HepG2 (cell line): Measurements from ENCODE around the gene CALY. TPM values are rescaled to one million over a fixed set of nuclear protein-coding genes. Genes with fewer than 3 reads are reported as not detected.

ENCODE experiments used
- ATAC-seq: fragments of 200-7000 bp; cut with Tn5 transposase; 3 replicates; pipeline ENCODE4 v1.9.1; 2020; ENCODE audit warnings: mild to moderate bottlenecking, moderate library complexity
- BruUV-seq: library from RNA; stranded (reverse); fragments of 400-500 nt; replicated peaks from 2 replicates; lab custom pipeline; 2021; lab: Mats Ljungman, UMichigan
- CTCF ChIA-PET: fragments of 300-600 bp; formaldehyde crosslinking; extraction: SDS; loops from one replicate; lab custom pipeline; 2021; ENCODE audit warnings: low total read pairs, inconsistent platforms, low intra/inter-chr PET ratio; lab: Yijun Ruan, JAX
- POLR2A ChIA-PET: fragments of 350-600 bp; sonication (Branson Sonifier 250); formaldehyde crosslinking; loops from one replicate; lab custom pipeline; 2020; ENCODE audit warnings: antibody characterized with exemption, inconsistent platforms; lab: Yijun Ruan, JAX
- DNase-seq: peaks from one replicate; pipeline ENCODE4 v3.0.0-alpha.2; 2015; ENCODE audit warnings: low spot score
- FAIRE-seq: peaks from 3 replicates; lab custom pipeline; 2011; peaks lifted over from hg19 to GRCh38; lab: Jason Lieb, UNC
- H2AFZ ChIP-seq: one replicate; pipeline ENCODE4 v1.6.1; 2011; ENCODE audit warnings: low read length, inconsistent platforms
- H3K27ac ChIP-seq: fragments of 300-600 bp; 3 replicates; pipeline ENCODE4 v1.8.0; 2011; ENCODE audit warnings: mixed run types, mild to moderate bottlenecking, mixed read lengths, low read length, inconsistent platforms; ENCODE audit not compliant: insufficient read depth; ENCODE audit errors: extremely low read length
- H3K27me3 ChIP-seq, 2 experiments: fragments of 200-600 bp in 1 of 2; 2 replicates in 1 of 2; 3 replicates in 1 of 2; pipeline versions ENCODE4 v1.6.0 to v1.8.0; 2011; ENCODE audit warnings: low read length in 2 of 2, mild to moderate bottlenecking in 2 of 2, moderate library complexity in 2 of 2, inconsistent platforms in 1 of 2; ENCODE audit not compliant: insufficient read depth in 2 of 2, control insufficient read depth in 1 of 2
- H3K36me3 ChIP-seq, 2 experiments: fragments of 200-600 bp in 1 of 2; replicated peaks in 1 of 2; 2 replicates in 1 of 2; 3 replicates in 1 of 2; pipeline versions ENCODE4 v1.5.1 to v1.8.0; 2011; ENCODE audit warnings: low read length in 2 of 2, inconsistent platforms in 1 of 2; ENCODE audit not compliant: insufficient read depth in 2 of 2, control insufficient read depth in 1 of 2
- H3K4me1 ChIP-seq: 2 replicates; pipeline ENCODE4 v1.5.1; 2012; ENCODE audit warnings: low read length, inconsistent platforms; ENCODE audit not compliant: insufficient read depth
- H3K4me2 ChIP-seq: 2 replicates; pipeline ENCODE4 v1.6.0; 2011; ENCODE audit warnings: low read depth, low read length, inconsistent platforms
- H3K4me3 ChIP-seq, 3 experiments: fragments of 200-600 bp in 1 of 3; sonication (generic), shearing (Covaris generic) in 1 of 3; replicated peaks in 1 of 3; 2 replicates each; pipeline ENCODE4 v1.5.1; 2011 to 2016; ENCODE audit warnings: low read length in 3 of 3, inconsistent platforms in 2 of 3, low read depth in 2 of 3, mild to moderate bottlenecking in 2 of 3, control low read depth in 1 of 3, mixed read lengths in 1 of 3; ENCODE audit not compliant: insufficient read depth in 1 of 3
- H3K79me2 ChIP-seq: one replicate; pipeline ENCODE4 v1.6.1; 2011; ENCODE audit warnings: low read length, inconsistent platforms; ENCODE audit not compliant: insufficient read depth
- H3K9ac ChIP-seq: 2 replicates; pipeline ENCODE4 v1.6.0; 2011; ENCODE audit warnings: mild to moderate bottlenecking, low read depth, low read length, inconsistent platforms; ENCODE audit not compliant: insufficient read depth
- H3K9me3 ChIP-seq: 2 replicates; pipeline ENCODE4 v1.5.1; 2012; ENCODE audit warnings: mild to moderate bottlenecking, low read length
- H4K20me1 ChIP-seq: 2 replicates; pipeline ENCODE4 v1.6.0; 2011; ENCODE audit warnings: inconsistent platforms, mild to moderate bottlenecking, low read length, moderate library complexity; ENCODE audit not compliant: insufficient read depth
- BCL6 ChIP-seq: IDR thresholded peaks from 2 replicates; pipeline ENCODE4 v1.6.1; 2016; ENCODE audit warnings: missing genetic modification reagents, missing compliant biosample characterization
- CBX5 ChIP-seq: sonication (generic); formaldehyde crosslinking; IDR thresholded peaks from 2 replicates; pipeline ENCODE4 v1.4.0; 2020; ENCODE audit warnings: missing genetic modification reagents, borderline replicate concordance
- FOXP1 ChIP-seq, 2 experiments: fragments of 450-650 bp in 1 of 2; IDR thresholded peaks; 2 replicates each; pipeline ENCODE4 v1.6.1; 2017 to 2018; ENCODE audit warnings: antibody characterized with exemption in 1 of 2
- HHEX ChIP-seq: IDR thresholded peaks from 2 replicates; pipeline ENCODE4 v1.6.1; 2016; ENCODE audit warnings: control low read depth
- JDP2 ChIP-seq: sonication (generic); formaldehyde crosslinking; IDR thresholded peaks from 2 replicates; pipeline ENCODE4 v1.8.1; 2022; ENCODE audit warnings: missing genetic modification reagents, borderline replicate concordance
- MXD4 ChIP-seq: IDR thresholded peaks from 2 replicates; pipeline ENCODE4 v1.6.1; 2016; ENCODE audit warnings: mild to moderate bottlenecking, missing biosample characterization, missing genetic modification reagents
- NFKBIZ ChIP-seq: IDR thresholded peaks from 2 replicates; pipeline ENCODE4 v1.6.1; 2018; ENCODE audit warnings: missing genetic modification reagents, missing compliant biosample characterization
- NR1H2 ChIP-seq: sonication (generic); formaldehyde crosslinking; IDR thresholded peaks from 2 replicates; pipeline ENCODE4 v1.8.1; 2022; ENCODE audit warnings: low read depth, missing genetic modification reagents, borderline replicate concordance
- POGZ ChIP-seq: sonication (generic); formaldehyde crosslinking; IDR thresholded peaks from 2 replicates; pipeline ENCODE4 v1.4.0; 2020; ENCODE audit warnings: mild to moderate bottlenecking, missing genetic modification reagents
- PRMT3 ChIP-seq: sonication (generic); formaldehyde crosslinking; IDR thresholded peaks from 2 replicates; pipeline ENCODE4 v1.8.1; 2022; ENCODE audit warnings: low read depth, mild to moderate bottlenecking, moderate library complexity, missing genetic modification reagents, borderline replicate concordance
- YY1 ChIP-seq: IDR thresholded peaks from 2 replicates; pipeline ENCODE4 v1.6.1; 2011; ENCODE audit warnings: low read length, low read depth, moderate library complexity, mild to moderate bottlenecking; ENCODE audit not compliant: insufficient read depth, insufficient replicate concordance
- ZFX ChIP-seq: sonication (generic); formaldehyde crosslinking; IDR thresholded peaks from 2 replicates; pipeline ENCODE4 v1.4.0; 2020; ENCODE audit warnings: mild to moderate bottlenecking, low read depth, missing genetic modification reagents, moderate library complexity
- ZNF17 ChIP-seq: sonication (generic); formaldehyde crosslinking; IDR thresholded peaks from 2 replicates; pipeline ENCODE4 v1.5.0; 2020; ENCODE audit warnings: mild to moderate bottlenecking, missing genetic modification reagents
- ZNF431 ChIP-seq: sonication (generic); formaldehyde crosslinking; IDR thresholded peaks from 2 replicates; pipeline ENCODE4 v1.9.0; 2022; ENCODE audit warnings: missing genetic modification reagents, low read depth, mild to moderate bottlenecking, borderline replicate concordance
- WGBS: methylation state at CpG from one replicate; pipeline ENCODE4 v1.1.6; 2017; ENCODE audit warnings: low lambda C conversion rate; 5-methylcytosine and 5-hydroxymethylcytosine counted together
- in situ Hi-C: cut with HindIII; loops from 2 replicates; pipeline ENCODE4 v1.10.0; 2017; ENCODE audit warnings: low pct_unique_long_range_greater_than_20kb; ENCODE audit not compliant: extremely low pct_ligation_motif_present
- intact Hi-C: fragments of 100-400 bp; cut with micrococcal nuclease; formaldehyde crosslinking; loops from one replicate; pipeline ENCODE4 v1.10.0; 2022; ENCODE audit not compliant: unreplicated experiment
- polyA plus RNA-seq, 8 experiments: library from polyadenylated mRNA; depleted of rRNA in 3 of 8; stranded (reverse) in 7 of 8; unstranded in 1 of 8; fragments of >200 nt; fragmentation: Illumina TruSeq in 4 of 8; extraction: Trizol in 4 of 8; gene quantifications; 2 replicates each; pipeline versions ENCODE4 v1.2.1 to v1.2.3, GENCODE V29; 2011 to 2016; ENCODE audit warnings: low read depth in 4 of 8, missing spikeins in 1 of 8, mixed read lengths in 1 of 8; ENCODE audit not compliant: insufficient read depth in 1 of 8
- total RNA-seq, 5 experiments: library from RNA; depleted of rRNA; stranded (reverse); fragments of >200 nt; fragmentation: Illumina TruSeq; extraction: Trizol; gene quantifications; 2 replicates each; pipeline ENCODE4 v1.2.3, GENCODE V29; 2016; ENCODE audit warnings: low read depth in 1 of 5
- TF ChIP-seq, protein P1 (sequence below): sonication (generic); formaldehyde crosslinking; IDR thresholded peaks from 2 replicates; pipeline ENCODE4 v1.5.1; 2020; ENCODE audit warnings: mild to moderate bottlenecking, missing genetic modification reagents
- TF ChIP-seq, protein P2 (sequence below): sonication (generic); formaldehyde crosslinking; IDR thresholded peaks from 2 replicates; pipeline ENCODE4 v1.4.0; 2020; ENCODE audit warnings: missing genetic modification reagents
- TF ChIP-seq, protein P3 (sequence below), 2 experiments: sonication (generic) in 1 of 2; formaldehyde crosslinking in 1 of 2; IDR thresholded peaks; 2 replicates each; pipeline versions ENCODE4 v1.5.1 to v1.6.1; 2011 to 2020; ENCODE audit warnings: borderline replicate concordance in 1 of 2, low read depth in 1 of 2, low read length in 1 of 2, mild to moderate bottlenecking in 1 of 2, missing genetic modification reagents in 1 of 2, moderate library complexity in 1 of 2

CALY gene
- total and polyA plus RNA-seq, 2 of the 13 experiments (the other 11 are each of a cell fraction or from before 2014, with no cell fraction given), result 0.08 TPM; not detected in 1

DNA sequence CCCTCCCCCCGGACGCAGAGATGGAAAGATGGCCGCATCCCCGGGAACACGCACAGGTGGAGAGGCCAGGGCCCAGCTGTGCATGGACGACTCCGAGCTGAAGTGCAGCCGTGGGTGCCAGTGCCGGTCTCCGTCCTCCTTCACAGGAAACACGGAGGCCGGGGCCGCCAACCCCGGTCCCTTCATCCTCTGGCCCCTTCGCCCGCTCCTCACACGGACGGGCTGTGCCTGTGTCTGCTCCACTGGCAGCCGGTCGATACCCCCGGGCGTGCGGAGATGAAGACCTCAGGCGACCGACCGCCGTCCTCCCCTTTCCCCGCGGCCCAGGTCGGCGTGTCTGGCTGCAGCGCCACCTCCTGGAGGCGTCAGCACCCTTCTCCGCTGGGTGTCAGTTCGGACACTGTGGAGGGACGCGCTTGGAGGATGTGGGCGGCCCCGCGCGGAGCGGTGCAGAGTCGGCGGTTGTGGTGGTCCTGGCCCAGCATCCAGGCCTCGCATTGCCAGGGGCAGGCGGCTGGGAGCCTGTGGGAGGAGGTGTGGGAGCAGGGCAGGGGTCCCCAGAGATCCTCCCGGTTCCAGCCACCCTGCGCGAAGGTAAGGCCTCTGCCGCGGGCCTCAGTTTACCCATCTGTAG lies 18.1 kb downstream of the CALY start (continued):
- 0 out of 2 replicates have a peak, but pooled peaks have one; percentile 40 for TF ChIP-seq CBX5 (CRISPR knock-in tag)
- peak; percentile 42; the same call in 1 of the 2 replicates for TF ChIP-seq POGZ (CRISPR knock-in tag)
- TF ChIP-seq, protein P1, sequence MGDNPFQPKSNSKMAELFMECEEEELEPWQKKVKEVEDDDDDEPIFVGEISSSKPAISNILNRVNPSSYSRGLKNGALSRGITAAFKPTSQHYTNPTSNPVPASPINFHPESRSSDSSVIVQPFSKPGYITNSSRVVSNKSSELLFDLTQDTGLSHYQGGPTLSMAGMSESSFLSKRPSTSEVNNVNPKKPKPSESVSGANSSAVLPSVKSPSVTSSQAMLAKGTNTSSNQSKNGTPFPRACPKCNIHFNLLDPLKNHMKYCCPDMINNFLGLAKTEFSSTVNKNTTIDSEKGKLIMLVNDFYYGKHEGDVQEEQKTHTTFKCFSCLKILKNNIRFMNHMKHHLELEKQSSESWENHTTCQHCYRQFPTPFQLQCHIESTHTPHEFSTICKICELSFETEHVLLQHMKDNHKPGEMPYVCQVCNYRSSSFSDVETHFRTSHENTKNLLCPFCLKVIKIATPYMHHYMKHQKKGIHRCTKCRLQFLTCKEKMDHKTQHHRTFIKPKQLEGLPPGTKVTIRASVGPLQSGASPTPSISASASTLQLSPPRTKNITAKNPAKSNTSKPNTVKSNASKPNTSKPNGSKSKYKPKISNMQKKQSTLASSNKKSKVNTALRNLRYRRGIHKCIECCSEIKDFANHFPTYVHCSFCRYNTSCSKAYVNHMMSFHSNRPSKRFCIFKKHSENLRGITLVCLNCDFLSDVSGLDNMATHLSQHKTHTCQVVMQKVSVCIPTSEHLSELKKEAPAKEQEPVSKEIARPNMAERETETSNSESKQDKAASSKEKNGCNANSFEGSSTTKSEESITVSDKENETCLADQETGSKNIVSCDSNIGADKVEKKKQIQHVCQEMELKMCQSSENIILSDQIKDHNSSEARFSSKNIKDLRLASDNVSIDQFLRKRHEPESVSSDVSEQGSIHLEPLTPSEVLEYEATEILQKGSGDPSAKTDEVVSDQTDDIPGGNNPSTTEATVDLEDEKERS (CRISPR knock-in tag), result 0 out of 2 replicates have a peak, but pooled peaks have one; percentile 41
- TF ChIP-seq BCL6 (CRISPR knock-in tag), result 0 out of 2 replicates have a peak, but pooled peaks have one; percentile 40
- TF ChIP-seq, protein P2, sequence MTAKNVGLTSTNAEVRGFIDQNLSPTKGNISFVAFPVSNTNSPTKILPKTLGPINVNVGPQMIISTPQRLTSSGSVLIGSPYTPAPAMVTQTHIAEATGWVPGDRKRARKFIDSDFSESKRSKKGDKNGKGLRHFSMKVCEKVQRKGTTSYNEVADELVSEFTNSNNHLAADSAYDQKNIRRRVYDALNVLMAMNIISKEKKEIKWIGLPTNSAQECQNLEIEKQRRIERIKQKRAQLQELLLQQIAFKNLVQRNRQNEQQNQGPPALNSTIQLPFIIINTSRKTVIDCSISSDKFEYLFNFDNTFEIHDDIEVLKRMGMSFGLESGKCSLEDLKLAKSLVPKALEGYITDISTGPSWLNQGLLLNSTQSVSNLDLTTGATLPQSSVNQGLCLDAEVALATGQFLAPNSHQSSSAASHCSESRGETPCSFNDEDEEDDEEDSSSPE (CRISPR knock-in tag), result no peak
- peak; percentile 66; the same call in 1 of the 2 replicates for TF ChIP-seq ZFX (CRISPR knock-in tag)
- TF ChIP-seq JDP2, result no peak
- no peak for TF ChIP-seq NFKBIZ

DNA sequence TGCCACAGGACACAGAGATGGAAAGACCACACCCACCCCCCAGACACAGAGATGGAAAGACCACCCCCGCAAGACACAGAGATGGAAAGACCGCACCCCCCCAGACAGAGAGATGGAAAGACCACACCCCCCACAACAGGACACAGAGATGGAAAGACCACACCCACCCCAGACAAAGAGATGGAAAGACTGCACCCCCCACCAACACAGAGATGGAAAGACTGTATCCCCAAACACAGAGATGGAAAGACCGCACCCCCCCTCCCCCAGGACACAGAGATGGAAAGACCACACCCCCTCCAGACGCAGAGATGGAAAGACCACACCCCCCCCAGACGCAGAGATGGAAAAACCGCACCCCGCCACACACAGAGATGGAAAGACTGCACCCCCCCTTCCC lies 20.0 kb downstream of the CALY start:
- ATAC-seq (no peak), FAIRE-seq (no peak), DNase-seq (no peak)
- Histone ChIP-seq H2AFZ (no peak overlapping the region), H3K79me2 (no peaks in the 10 kb centered on the region), H3K9me3 (no peaks in the 10 kb centered on the region), H4K20me1 (no peaks in the 10 kb centered on the region), H3K4me2 (no peak overlapping the region), H3K9ac (no peak overlapping the region), H3K4me3 (no peak overlapping the region), H3K27ac (no peak overlapping the region), H3K27me3 (peaks cover 0 to 9% of the 10 kb centered on the region in 2 experiments; a peak in 2 of 5 replicates), H3K36me3 (peaks cover 5 to 11% of the 10 kb centered on the region in 2 experiments; a peak in 4 of 5 replicates), H3K4me1 (peaks cover 15% of the 10 kb centered on the region)
- in situ Hi-C loops (no loop called here), intact Hi-C loops (no loop called here)
- ChIA-PET POLR2A (no interaction called here), CTCF (no interaction called here)
- no TSS peak for BruUV-seq
- 83% methylated on average over 4 of the region's 7 CpGs for WGBS
- no peak for TF ChIP-seq YY1
- no peak for TF ChIP-seq MXD4 (CRISPR knock-in tag)
- no peak for TF ChIP-seq FOXP1 (IDR thresholded peaks at IDR 0.05)
- TF ChIP-seq FOXP1 (CRISPR knock-in tag; IDR thresholded peaks at IDR 0.05), result no peak
- no peak for TF ChIP-seq PRMT3 (CRISPR knock-in tag)
- no peak for TF ChIP-seq ZNF17 (CRISPR knock-in tag)
- TF ChIP-seq HHEX (CRISPR knock-in tag), result no peak
- TF ChIP-seq NR1H2 (CRISPR knock-in tag), result no peak
- TF ChIP-seq ZNF431 (CRISPR knock-in tag), result no peak
- TF ChIP-seq, protein P3, sequence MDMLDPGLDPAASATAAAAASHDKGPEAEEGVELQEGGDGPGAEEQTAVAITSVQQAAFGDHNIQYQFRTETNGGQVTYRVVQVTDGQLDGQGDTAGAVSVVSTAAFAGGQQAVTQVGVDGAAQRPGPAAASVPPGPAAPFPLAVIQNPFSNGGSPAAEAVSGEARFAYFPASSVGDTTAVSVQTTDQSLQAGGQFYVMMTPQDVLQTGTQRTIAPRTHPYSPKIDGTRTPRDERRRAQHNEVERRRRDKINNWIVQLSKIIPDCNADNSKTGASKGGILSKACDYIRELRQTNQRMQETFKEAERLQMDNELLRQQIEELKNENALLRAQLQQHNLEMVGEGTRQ (IDR thresholded peaks at IDR 0.05; ENCODE audit: low read depth, low read length), result no peak
- TF ChIP-seq, protein P3 (CRISPR knock-in tag; IDR thresholded peaks at IDR 0.05; ENCODE audit: borderline replicate concordance), result no peak
